Loucy (cell line): ENCODE results near the gene RELT.

Source experiments
- CTCF ChIP-seq: fragments of 200-600 bp; sonication (generic); conservative IDR thresholded peaks from 2 replicates; pipeline ENCODE4 v1.5.1; 2014; ENCODE audit warnings: mild to moderate bottlenecking, antibody characterized with exemption, low read length
- EZH2phosphoT487 ChIP-seq: fragments of 200-600 bp; IDR thresholded peaks from 2 replicates; pipeline ENCODE4 v1.6.1; 2018; ENCODE audit warnings: antibody characterized with exemption, mild to moderate bottlenecking, moderate library complexity, borderline replicate concordance

- TF ChIP-seq EZH2phosphoT487, result no peak
- TF ChIP-seq CTCF, result peak; percentile 61
Observed at GRCh38 chr11:73402834-73403185, 26.6 kb downstream of the RELT start.
